Right ventricle myocardium inferior (tissue), 1 donor: ENCODE measurements around the gene MEF2D. TPM values are rescaled to one million over a fixed set of nuclear protein-coding genes. Genes with fewer than 3 reads are reported as not detected.
A peak's percentile ranks its signal among the peaks of the same experiment; 100 is the strongest.

Experiments
- ATAC-seq: fragments of 200-7000 bp; cut with Tn5 transposase; one replicate; pipeline ENCODE4 v1.9.1; 2020; ENCODE audit warnings: mild to moderate bottlenecking, moderate library complexity
- DNase-seq: peaks from one replicate; pipeline ENCODE4 v3.0.0; 2021; ENCODE audit errors: missing footprints
- intact Hi-C: fragments of 100-400 bp; cut with DNase I; formaldehyde crosslinking; loops from one replicate; pipeline ENCODE4 v1.11.0; 2022
- total RNA-seq: library from RNA; stranded (reverse); fragmentation: NEBNext Ultra II Directional; extraction: Animal tissue kit (Norgen Biotek cat#: 25700); gene quantifications from one replicate; pipeline ENCODE4 v1.2.1, GENCODE V29; 2021
- donor health status: DM: no; HTN: yes; CAD: no; lungs with severe emphysema.

MEF2D gene
- total RNA-seq, 1 donor from 2014 or later: 99.7 TPM

DNA sequence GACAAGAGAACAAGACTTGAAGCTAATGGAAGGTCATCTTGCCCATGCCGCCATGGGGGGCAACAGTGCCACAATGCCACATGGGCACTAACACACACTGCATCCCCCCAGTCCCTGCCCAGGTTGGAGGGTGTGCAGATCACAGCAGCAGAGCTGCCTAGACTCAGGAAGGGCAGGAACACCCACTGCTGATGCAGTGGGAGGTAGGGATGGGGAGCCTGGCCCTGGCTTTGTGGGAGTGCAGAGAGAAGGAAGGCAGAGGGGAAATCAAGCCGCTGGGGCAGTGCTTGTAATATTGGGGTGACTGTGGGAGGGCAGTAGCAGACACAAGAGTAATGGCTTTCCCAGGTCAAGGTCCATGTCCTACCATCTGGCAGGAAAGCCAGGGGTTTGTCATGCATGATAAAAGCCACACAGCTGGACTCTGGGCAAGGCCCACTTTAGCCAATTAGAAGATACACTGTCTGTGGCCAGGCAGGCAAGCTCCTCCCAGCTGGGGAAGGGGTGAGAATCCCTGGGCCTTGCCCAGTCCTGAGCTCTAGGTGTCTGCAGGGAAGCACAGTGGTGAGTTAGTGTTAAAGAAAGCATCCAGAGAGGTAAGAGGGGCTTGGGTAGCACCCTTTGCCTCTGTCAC lies 25.4 kb upstream of the MEF2D start:
- intact Hi-C loops: no loop called here
- no peak for ATAC-seq

DNA sequence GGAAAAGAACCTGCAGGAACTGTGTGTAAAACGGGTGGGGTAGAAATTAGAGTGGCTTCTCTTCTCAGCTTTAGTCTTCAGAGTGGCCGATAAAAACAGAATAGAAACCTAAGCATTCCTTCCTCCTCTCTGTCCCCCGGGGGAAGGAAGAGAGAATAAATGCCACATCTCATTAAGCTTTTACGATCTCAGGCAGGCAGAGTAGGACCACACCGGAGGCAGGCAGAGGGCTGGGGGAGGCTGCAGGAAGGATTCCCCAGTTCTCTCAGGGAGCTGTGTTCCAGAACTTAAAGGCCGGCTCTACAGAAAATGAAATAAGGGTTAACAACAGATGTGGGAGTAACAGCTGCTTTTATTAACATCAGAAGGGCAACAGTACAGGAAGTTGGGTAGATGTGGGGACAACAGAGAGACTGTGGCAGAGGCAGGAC lies 24.5 kb upstream of the MEF2D start:
- no peak for ATAC-seq
- DNase-seq: no peak
- intact Hi-C loops: no loop called here

More for the DNA sequence above, 25.4 kb upstream of the MEF2D start:
- no peak for DNase-seq

DNA sequence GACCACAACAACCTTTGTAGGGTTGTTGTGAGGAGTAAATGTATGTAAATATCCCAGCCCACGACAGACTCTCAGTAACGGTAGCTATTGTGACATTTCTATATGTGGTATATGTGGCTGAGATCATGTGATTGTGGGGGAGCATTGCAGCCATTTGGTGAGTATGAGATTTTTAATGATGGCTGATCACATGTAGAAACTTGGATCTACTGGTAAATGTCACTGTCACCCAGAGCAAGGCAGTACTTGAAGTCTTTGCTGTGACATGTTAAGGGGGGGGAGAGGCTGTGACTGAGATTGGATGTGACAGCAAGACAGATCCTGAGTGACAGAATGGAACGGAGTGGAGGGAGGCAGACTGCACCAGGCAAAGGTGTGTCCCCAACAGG lies 23.9 kb upstream of the MEF2D start:
- ATAC-seq (peak; percentile 71), DNase-seq (no peak)
- intact Hi-C loops: no loop called here

DNA sequence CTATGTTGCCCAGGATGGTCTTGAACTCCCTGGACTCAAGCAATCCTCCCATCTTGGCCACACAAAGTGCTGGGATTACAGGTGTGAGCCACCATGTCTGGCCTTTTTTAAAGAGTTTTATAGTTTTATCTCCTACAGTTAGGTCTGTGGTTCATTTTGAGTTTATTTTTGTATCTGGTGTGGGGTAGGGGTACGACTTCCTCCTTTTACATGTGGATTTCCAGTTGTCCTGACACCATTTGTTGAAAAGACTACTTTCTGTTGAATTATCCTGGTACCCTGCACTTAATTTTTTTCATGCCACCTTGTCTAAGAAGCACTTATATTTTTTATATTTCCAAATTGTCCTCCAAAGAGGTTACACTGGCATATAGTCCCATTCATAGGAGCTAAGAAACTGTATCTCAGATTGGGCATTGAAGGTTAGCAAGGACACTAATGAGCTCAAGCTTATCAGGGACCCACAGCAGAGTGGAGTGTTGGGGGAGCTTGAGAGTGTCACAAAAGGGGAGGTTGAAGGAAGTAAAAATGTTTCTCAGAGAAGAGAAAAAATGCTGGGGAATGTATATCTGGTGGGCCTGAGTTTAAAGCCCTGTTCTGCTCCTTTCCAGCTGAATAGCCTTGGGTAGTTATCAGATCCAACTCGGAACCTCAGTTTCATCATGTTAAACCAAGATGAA lies 23.4 kb upstream of the MEF2D start:
- intact Hi-C loops: no loop called here
- ATAC-seq (no peak), DNase-seq (no peak)

DNA sequence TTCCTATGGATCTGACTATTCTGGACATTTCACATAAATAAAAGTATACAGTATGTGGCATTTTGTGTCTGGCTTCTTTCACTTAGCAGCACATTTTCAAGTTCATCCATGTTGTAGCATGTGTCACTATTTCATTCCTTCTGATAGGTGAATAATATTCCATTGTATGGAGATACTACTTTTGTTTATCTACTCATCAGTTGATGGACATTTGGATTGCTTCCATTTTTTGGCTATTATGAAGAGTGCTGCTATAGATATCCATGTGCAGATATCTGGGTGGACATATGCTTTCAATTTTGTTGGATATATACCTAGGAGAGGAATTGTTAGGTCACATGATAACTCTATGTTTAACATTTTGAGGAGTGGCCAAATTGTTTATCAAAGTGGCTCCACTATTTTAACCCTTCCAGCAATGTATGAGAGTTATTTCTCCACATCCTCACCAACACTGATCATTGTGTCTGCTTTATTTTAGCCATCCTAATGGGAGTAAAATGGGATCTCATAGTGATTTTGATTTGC lies 21.9 kb upstream of the MEF2D start:
- DNase-seq: no peak
- intact Hi-C loops: no loop called here
- ATAC-seq: no peak

DNA sequence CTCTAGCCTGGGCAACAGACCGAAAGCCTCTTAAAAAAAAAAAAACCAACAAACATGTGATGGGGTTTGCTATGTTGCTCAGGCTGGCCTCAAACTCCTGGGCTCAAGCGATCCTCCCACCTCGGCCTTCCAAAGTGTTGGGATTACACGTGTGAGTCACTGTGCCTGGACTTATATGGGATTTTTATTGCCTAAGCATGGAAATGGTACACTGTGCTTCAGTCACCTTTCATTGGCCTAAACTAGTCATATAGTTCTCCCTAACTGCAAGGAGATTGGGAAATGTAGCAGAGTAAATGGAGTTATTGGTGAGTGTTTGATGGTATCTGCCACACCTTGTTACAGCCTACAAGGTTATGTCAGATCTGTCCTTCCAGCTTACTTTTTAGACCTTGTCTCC lies 17.2 kb upstream of the MEF2D start:
- intact Hi-C loops: no loop called here
- ATAC-seq (no peak), DNase-seq (no peak)

DNA sequence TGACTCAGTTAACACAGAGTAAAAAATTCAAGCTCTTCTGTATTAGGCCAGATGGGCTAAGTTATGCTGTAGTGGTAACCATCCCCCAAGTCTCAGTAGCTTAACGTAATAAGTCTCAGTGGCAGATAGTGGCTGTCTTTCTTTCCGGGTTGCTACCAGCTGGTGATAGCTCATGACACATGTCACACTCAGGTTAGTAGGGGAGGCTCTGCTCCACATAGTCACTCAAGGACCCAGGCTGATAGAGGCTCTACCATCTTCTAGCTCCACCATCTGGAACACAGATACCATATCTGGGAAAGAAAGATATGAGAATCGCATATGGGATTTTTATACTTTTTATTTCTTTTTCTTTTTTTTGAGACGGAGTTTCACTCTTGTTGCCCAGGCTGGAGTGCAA lies 16.2 kb upstream of the MEF2D start:
- DNase-seq: no peak
- ATAC-seq: no peak
- intact Hi-C loops: no loop called here

DNA sequence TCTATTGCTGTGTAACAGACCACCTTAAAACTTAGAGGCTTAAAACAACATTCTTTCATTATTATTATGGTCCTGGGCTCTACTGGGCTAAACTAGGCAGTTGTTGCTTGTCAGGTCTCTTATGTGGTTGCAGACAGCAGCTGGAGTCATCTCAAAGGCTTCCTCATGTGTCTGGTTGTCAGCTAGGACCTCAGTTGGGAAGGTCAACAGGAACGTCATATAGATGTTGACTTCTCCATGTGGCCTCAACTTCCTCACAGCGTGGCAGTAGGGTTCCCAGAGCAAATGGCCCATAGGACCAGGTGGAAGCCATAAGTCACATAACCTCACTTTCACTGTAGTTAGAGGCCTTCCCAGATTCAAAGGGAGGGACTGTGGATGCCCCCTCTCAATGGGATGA lies 15.4 kb upstream of the MEF2D start:
- ATAC-seq: no peak
- DNase-seq: no peak
- intact Hi-C loops: no loop called here

DNA sequence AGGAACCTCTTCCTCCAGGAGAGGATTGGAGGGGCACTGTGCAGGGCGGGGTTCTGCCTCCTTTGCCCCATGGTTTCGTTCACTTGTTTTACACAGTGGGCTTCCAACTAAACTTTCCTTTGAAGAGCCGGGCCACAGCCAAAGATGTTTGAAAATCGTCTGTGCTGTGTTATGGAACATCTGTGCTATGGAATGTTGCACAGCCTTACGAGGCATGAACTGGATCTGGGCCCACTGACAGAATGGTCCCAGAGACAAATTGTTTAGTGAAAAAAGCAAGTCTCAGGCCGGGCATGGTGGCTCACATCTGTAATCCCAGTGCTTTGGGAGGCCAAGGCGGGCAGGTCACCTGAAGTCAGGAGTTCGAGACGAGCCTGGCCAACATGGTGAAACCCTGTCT lies 12.6 kb upstream of the MEF2D start:
- DNase-seq (no peak), ATAC-seq (no peak)
- intact Hi-C loops: no loop called here

DNA sequence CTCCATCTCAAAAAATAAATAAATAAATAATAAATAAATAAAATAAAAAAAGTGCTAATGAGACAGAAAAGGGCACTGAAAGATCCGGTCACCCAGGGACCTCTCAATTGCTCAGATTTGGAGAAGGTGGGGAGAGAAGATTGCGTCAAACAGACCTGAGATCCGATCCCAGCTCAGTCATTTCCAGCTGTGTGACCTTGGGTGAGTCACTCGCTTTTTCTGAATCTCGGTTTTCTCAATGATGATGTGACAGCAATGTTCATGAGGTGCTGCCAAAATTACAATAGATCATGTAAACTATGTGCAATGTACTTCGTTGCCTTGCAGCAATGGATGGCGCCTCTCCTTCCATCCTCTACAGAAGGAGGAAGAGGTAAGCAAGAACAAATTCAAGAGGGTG lies 11.1 kb upstream of the MEF2D start:
- intact Hi-C loops: no loop called here
- ATAC-seq: no peak
- no peak for DNase-seq

DNA sequence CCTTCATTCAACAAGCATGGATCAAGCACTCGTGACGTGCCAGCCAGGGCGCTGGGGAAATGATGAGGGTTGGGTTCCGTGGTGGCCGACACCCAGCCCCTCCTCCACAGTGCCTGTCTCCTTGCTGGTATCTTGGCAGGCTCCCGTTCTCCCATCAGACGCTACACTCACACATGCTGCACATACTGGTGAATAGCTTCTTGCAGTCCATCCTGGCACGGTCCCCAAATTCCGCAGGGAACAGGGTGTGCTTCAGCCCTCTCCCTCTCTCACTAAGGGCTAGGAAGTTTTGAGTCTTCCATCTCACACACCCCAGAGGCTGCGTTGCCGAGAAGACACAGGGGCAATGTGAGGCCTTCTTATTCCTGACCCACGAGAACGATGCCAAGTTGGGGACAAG lies 10.1 kb upstream of the MEF2D start:
- intact Hi-C loops: no loop called here
- ATAC-seq (peak; percentile 69), DNase-seq (peak; percentile 86)

DNA sequence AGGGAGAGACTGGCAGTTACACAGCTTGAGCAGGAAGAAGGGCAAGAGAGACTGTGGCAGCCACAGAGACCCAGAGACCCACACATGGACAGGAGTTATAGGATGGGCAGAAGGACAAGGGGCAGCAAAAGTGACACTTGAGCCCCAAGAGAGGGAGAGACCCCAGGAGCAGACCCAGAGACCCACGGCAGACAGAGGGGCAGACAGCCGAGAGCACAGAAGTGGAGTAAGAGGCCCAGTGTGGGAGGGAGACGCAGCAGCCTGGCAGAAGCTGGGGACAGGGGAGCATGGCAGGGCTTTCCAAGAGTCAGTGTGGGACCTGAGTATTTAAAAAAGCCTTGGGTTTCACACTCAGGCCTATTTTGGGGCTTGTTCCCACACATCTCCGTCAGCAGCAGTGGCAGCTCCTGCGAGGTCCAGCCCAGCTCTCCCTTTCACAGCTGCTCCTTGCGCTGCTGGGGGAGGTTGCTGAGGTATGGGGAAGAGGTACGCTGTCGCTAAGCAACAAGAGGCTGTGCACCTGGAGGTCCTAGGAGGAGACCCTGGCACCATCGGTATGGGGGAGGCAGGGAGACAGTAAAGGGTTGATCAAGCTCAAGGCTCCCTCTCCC lies 9.0 kb upstream of the MEF2D start:
- DNase-seq (no peak), ATAC-seq (no peak)
- intact Hi-C loops: loop anchor here (5.0 kb wide), 2 partner anchors 83 to 98 kb away; partner anchors contain the start of gene NAXE

DNA sequence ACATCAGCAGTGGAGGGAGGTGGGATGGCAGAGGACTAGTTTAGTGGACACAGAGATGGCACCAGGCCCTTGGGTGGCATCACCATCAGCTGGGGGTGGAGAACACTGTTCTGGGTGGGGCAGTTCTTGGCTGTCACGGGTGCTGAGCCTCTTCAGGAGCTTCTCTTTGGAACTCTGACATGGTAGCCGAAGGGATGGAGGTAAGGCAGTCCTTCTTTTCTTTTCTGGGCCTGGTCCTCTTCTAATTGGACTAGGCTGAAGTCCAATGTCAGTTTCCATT lies 8.3 kb upstream of the MEF2D start:
- intact Hi-C loops: loop anchor here (5.0 kb wide), 2 partner anchors 83 to 98 kb away; partner anchors contain the start of gene NAXE
- DNase-seq (no peak), ATAC-seq (no peak)

DNA sequence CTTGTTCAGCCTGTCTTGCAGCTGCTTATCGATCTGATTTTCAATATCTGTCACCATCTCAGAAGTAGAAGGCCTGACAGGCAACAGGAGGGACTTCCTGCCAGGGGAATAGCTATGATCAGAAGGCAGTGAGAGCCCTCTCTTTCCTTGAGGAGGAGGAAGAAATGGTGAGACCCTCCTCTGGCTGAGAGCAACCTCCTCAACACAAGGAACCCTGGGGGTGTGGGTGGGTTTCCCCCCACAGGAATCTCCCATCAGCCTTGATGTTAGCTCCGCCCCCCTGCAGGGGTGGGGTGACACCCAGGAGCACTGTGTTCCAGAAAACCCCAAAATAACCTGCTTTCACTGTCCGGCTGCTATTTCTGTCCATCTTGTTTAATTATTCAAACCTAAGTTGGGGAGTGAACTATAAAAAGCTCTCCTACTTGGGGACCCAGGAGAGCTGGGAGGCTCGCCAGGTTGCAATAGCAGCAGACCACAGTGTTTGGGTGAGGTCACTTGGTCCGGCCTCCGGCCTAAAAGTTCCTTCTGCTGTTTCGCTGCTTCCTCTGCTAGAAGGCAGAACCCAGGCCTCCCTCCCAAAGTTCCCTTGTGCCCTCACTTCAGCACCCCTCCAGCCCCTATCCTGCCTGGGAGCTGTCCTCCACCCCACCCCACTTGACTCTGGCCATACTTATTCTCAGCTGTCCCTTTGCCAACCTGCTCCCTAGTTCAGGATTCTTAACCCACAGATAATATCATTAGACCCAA lies 7.8 kb upstream of the MEF2D start:
- peak; percentile 91 for DNase-seq
- peak; percentile 49 for ATAC-seq
- intact Hi-C loops: loop anchor here (5.0 kb wide), 2 partner anchors 84 to 99 kb away; partner anchors contain the start of gene NAXE

DNA sequence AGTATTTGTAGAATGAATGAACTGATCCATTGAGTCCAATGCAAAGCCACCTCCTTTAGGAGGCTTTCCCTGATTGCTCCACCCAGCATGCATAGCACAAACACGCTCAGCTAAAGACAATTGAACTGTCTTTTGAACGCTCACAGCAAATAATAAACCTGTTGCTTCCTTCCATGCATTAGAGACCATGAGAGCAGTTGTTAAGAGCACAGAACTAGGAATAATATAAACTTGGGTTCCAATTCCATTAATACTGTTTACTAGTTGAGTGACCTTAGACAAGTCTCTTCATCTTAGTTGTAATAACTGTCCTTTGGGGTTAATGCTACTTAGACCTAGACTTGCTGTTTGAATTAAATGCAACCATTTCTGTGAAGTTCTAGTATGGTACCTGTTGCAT lies 5.9 kb upstream of the MEF2D start:
- intact Hi-C loops: loop anchor here (5.0 kb wide), 2 partner anchors 86 to 101 kb away; partner anchors contain the start of gene NAXE
- DNase-seq: no peak

DNA sequence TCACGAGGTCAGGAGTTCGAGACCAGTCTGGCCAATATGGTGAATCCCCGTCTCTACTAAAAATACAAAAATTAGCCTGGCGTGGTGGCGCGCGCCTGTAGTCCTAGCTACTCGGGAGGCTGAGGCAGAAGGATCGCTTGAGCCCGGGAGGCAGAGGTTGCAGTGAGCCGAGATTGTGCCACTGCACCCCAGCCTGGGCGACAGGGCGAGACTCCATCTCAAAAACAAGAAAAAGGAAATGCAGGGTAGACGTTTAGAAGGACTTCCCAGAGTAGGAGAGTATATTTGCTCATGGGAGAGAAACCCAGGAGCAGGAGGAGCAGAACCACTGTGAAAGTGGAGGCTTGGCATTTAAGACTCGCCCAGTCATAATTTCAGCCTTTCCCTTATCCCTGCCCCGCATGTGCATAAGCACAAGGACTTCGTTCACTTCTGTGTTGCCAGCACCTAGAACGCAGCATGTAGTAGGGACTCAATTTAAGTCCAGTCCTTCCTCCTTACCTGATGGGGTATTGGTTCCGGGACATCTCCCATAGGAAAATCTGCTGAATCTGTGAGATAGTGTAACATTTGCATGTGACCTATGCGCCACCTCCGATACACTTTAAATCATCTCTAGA lies 5.2 kb upstream of the MEF2D start:
- intact Hi-C loops: loop anchor here (2.0 to 5.0 kb wide), 3 partner anchors 87 to 155 kb away; partner anchors contain the start of gene NAXE
- no peak for DNase-seq
- no peak for ATAC-seq

More for the DNA sequence above, 5.9 kb upstream of the MEF2D start:
- ATAC-seq: no peak

DNA sequence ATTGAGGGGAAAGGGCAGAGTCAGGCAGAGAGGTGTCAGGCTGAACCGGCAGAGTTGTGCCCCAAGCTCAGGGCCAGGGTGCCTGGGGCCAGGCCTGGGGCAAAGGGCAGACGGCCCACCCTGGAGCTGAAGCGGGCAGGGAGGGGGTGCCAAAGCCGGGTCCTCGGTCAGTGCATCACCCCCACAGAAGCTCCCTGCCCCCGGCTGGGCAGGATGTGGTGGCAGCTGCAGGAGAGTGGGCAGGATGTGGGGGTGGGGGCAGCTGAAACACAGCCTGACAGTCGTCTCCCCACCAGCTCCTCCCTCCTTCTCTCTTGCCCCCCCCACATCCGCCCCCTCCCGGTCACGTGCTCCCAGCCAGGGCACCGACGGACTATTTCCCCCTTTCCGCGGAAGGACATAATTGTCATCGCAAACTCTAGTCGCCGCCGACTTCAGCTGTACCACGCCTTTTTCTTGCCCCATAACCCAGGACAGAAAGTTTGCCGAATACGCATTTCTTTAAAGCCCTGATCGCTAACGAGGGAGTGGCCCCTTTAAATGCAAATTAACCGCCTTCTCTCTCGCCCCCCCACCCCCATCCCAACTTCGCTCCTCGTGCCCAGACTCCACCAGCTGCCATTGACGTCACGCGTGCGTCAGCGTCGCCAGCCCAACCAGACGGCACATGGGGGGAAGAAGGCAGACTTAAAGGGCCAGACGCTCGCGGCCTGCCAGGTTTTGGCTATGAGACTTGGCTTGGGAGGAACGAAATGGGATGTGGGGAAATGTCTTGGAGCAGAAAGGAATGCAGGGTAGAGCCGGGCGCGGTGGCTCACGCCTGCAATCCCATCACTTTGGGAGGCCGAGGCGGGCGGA lies 4.5 kb upstream of the MEF2D start:
- ATAC-seq: peak; percentile 64
- intact Hi-C loops: loop anchor here (2.0 to 5.0 kb wide), 3 partner anchors 87 to 156 kb away; partner anchors contain the start of gene NAXE
- DNase-seq: peak; percentile 100

DNA sequence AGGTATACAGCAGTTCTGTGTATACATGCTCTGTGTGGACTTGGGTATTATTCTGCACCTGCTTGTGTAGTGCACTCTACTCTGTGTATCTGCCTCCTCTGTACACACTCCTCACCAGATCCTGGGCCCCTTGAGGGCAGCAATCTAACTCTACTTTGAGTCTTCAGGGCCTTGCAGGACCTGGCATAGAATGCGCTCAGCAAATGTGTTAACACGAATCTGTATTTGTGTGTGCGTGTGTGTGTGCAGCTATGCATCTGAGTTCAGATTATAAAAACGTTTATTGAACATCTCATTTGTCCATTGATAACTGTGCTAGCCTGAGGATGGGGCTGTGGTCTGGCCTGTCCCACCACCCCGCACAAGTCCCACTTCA lies 3.9 kb upstream of the MEF2D start:
- peak; percentile 41 for DNase-seq
- ATAC-seq: no peak

More for the DNA sequence above, 3.9 kb upstream of the MEF2D start:
- intact Hi-C loops: loop anchor here (2.0 kb wide), 1 partner anchor 156 kb away; no protein-coding TSS in a partner anchor
